RWPE2 (cell line): ENCODE data around the gene SMYD5.

ENCODE experiments used
- ATAC-seq: fragments of 200-7000 bp; cut with Tn5 transposase; 3 replicates; pipeline ENCODE4 v1.9.1; 2021; ENCODE audit warnings: low read depth
- DNase-seq: peaks from one replicate; pipeline ENCODE4 v3.0.0-alpha.2; 2020; ENCODE audit warnings: low spot score
- H3K27ac ChIP-seq: fragments of 450-650 bp; 2 replicates; pipeline ENCODE4 v1.5.1; 2017; ENCODE audit warnings: mild to moderate bottlenecking; ENCODE audit not compliant: poor library complexity, severe bottlenecking
- H3K27me3 ChIP-seq: fragments of 250-450 bp; sonication (Bioruptor Pico); 2 replicates; pipeline ENCODE4 v1.5.1; 2021; ENCODE audit warnings: mild to moderate bottlenecking, moderate library complexity; ENCODE audit not compliant: insufficient read depth, poor library complexity, severe bottlenecking
- H3K36me3 ChIP-seq: fragments of 250-450 bp; sonication (Bioruptor Pico); 2 replicates; pipeline ENCODE4 v1.5.1; 2020; ENCODE audit warnings: low read depth, mild to moderate bottlenecking, moderate library complexity
- H3K4me1 ChIP-seq: fragments of 250-450 bp; sonication (Bioruptor Pico); 2 replicates; pipeline ENCODE4 v1.5.1; 2021; ENCODE audit warnings: mild to moderate bottlenecking, moderate library complexity; ENCODE audit not compliant: insufficient read depth, poor library complexity, severe bottlenecking
- H3K4me3 ChIP-seq: fragments of 250-450 bp; sonication (Bioruptor Pico); 2 replicates; pipeline ENCODE4 v1.5.1; 2021; ENCODE audit warnings: mild to moderate bottlenecking, moderate library complexity; ENCODE audit not compliant: severe bottlenecking
- H3K9me3 ChIP-seq: fragments of 250-450 bp; sonication (Bioruptor Pico); 2 replicates; pipeline ENCODE4 v1.5.1; 2021; ENCODE audit warnings: mild to moderate bottlenecking, moderate library complexity; ENCODE audit not compliant: severe bottlenecking
- TF ChIP-seq, protein P1 (sequence below): fragments of 450-650 bp; IDR thresholded peaks from one replicate; pipeline ENCODE4 v1.5.1; 2017; ENCODE audit warnings: mild to moderate bottlenecking, moderate library complexity; ENCODE audit not compliant: poor library complexity, severe bottlenecking

SMYD5 gene

GRCh38 chr2:73255007-73255644 lies 41.1 kb downstream of the SMYD5 start:
- peaks cover 39% of the 10 kb centered on the region for H3K36me3 ChIP-seq

DNA sequence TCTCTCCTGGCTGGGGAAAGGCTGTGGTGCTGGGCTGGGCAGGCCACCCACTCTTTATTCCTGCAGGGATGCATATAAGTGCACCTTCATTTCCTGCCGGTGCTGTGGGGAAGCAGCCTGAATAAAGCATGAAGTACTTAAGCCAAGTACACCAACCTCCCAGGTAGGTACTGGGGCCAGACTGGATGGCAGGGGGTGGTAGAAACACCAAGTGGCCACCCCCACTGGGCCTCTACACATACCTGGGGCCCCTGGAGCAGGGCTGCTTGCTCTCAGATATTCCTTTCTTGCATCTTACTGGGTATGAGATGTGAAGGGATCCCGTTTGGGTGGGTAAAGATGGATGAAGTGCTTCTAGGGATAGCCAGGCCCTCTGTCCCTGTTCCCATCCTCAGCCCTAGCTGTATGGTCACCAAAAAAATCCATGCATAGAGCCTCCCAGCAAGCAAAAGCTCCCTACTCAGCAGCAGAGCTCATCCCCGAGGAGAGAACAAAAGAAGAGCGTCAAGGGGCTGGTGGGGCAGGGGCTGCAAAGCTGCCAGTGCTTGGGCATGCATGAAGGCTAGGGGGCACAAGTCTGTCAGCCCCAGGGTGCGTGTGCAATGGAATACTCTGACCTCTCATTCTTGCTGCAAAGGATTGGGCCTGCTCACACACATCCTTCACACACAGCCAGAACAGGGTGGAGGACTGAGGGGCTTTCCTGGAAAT lies 42.0 kb downstream of the SMYD5 start:
- H3K36me3 ChIP-seq, result peaks cover 30% of the 10 kb centered on the region
- peaks cover 10% of the 10 kb centered on the region for H3K4me1 ChIP-seq
- ATAC-seq, result no peak
- no peaks in the 10 kb centered on the region for H3K9me3 ChIP-seq
- TF ChIP-seq, protein P1, sequence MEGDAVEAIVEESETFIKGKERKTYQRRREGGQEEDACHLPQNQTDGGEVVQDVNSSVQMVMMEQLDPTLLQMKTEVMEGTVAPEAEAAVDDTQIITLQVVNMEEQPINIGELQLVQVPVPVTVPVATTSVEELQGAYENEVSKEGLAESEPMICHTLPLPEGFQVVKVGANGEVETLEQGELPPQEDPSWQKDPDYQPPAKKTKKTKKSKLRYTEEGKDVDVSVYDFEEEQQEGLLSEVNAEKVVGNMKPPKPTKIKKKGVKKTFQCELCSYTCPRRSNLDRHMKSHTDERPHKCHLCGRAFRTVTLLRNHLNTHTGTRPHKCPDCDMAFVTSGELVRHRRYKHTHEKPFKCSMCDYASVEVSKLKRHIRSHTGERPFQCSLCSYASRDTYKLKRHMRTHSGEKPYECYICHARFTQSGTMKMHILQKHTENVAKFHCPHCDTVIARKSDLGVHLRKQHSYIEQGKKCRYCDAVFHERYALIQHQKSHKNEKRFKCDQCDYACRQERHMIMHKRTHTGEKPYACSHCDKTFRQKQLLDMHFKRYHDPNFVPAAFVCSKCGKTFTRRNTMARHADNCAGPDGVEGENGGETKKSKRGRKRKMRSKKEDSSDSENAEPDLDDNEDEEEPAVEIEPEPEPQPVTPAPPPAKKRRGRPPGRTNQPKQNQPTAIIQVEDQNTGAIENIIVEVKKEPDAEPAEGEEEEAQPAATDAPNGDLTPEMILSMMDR, result no peak
- H3K4me3 ChIP-seq, result no peak overlapping the region
- H3K27ac ChIP-seq, result peak overlapping the region; percentile 33
- DNase-seq, result no peak
- no peaks in the 10 kb centered on the region for H3K27me3 ChIP-seq

More at GRCh38 chr2:73255007-73255644, 41.1 kb downstream of the SMYD5 start:
- no peak overlapping the region for H3K4me3 ChIP-seq
- H3K27me3 ChIP-seq, result no peaks in the 10 kb centered on the region
- ATAC-seq (peak; percentile 54), DNase-seq (no peak)
- peaks cover 10% of the 10 kb centered on the region for H3K4me1 ChIP-seq
- peak overlapping the region; percentile 33 for H3K27ac ChIP-seq
- H3K9me3 ChIP-seq, result no peaks in the 10 kb centered on the region
- TF ChIP-seq, protein P1, result no peak

- Histone ChIP-seq H3K4me1 (peaks cover 10% of the 10 kb centered on the region), H3K4me3 (no peak overlapping the region), H3K27me3 (no peaks in the 10 kb centered on the region), H3K36me3 (peaks cover 28% of the 10 kb centered on the region), H3K9me3 (no peaks in the 10 kb centered on the region), H3K27ac (no peak overlapping the region)
- TF ChIP-seq, protein P1, result no peak
- ATAC-seq (no peak), DNase-seq (no peak)
Measured at GRCh38 chr2:73256618-73256922, 42.5 kb downstream of the SMYD5 start.

DNA sequence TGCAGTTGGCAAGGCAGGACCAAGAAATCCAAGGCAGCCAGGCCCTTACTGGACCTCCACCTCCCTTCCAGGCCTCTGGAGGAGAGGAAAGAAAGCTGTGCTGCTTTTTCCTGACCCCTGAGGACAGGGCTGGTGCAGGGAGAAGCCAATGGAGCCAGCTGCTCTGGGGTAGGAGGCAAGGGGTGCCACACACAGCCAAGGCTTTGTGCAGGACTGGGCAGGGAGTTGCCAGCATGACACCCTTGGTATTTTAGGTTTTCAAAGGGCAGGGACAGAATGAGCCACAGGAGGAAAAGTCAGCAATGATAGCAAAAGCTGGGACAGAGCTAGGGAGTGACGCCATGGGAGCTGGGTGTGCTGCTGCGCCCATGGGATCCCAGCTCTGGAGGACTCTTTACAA lies 43.0 kb downstream of the SMYD5 start:
- ATAC-seq (no peak), DNase-seq (no peak)
- H3K36me3 ChIP-seq, result peaks cover 24% of the 10 kb centered on the region
- no peaks in the 10 kb centered on the region for H3K27me3 ChIP-seq
- peaks cover 10% of the 10 kb centered on the region for H3K4me1 ChIP-seq
- H3K27ac ChIP-seq, result no peak overlapping the region
- no peaks in the 10 kb centered on the region for H3K9me3 ChIP-seq
- TF ChIP-seq, protein P1, result no peak
- no peak overlapping the region for H3K4me3 ChIP-seq
